RPMI8226 (cell line): ENCODE measurements around the gene S1PR1.
"Not testable (repeated sequence)": the region's sequence is repeated elsewhere in the genome, so short reads cannot be mapped to it uniquely, and the experiment has no call there.

ENCODE experiments used
- DNase-seq: peaks from one replicate; pipeline ENCODE4 v3.0.0-alpha.2; 2015

Gene S1PR1

GRCh38 chr1:101220906-101221305 is 15.9 kb upstream of the S1PR1 start:
- no peak for DNase-seq

- DNase-seq = no peak
Measured at GRCh38 chr1:101221945-101222429, 14.8 kb upstream of the S1PR1 start.

- DNase-seq = no peak
Measured at GRCh38 chr1:101227837-101228236, 9.0 kb upstream of the S1PR1 start.

DNA sequence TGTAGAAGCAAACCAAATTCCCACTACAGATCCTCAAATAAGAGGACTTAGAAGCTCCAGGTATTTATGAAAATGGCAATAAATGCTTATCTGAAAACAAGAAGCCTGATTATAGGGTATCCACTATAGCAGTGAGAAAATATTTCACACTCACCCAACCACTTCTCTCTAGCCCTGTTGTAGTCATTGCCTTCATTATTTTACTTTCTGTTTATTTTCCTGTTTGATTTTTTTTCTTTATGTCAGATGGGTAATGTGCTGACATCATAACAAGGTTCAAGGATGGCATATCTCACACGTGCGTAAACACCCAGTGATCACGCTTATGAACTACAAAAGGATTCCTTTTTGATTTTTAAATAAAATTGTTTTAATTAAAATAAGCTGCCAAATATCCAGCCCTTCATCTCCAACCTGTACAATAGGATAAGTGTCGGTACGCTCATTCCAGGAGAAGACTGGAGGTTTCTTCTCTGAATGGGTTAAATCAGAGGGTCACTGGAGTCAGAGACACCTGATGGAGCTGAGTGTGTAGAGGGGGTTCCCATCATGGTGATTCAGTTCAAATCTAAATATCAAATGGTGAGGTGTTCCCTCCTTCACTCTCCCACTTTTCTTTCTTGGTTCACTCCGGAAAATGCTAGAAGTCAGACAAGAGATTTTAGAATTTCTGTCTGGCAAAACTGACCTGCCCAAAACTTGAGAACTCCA is 8.2 kb upstream of the S1PR1 start:
- DNase-seq = no peak

DNA sequence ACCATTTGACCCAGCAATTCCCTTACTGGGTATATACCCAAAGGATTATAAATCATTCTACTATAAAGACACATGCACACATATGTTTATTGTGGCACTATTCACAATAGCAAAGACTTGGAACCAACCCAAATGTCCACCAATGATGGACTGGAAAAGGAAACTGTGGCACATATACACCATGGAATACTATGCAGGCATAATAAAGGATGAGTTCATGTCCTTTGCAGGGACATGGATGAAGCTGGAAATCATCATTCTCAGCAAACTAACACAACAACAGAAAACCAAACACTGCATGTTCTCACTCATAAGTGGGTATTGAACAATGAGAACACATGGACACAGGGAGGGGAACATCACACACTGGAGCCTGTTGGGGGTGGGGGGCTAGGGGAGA is 4.6 kb upstream of the S1PR1 start:
- DNase-seq = not testable (repeated sequence)

GRCh38 chr1:101233495-101233894 is 3.3 kb upstream of the S1PR1 start:
- no peak for DNase-seq

DNA sequence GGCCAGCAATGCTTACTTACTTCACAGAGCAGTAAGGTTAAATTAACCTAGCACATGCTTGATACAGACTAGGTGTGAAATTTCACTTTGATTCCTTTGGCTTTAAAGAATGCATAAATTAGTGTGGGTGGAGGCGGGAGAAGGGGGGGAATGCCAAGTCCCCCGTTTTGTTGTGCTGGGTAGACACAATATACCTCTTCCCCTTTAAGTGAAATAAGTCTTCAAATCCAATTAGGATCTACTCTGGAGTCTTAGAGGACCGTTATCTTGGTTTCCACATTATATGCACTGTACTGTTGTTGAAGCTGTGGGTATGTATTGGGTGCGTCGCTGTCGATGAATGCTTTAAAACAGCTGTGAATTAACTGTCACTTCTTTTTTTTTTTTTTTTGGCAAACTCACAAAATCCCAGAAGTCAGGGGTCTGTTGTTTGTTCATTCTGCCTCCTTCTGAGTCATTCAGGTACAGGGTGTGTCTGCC is 1.6 kb upstream of the S1PR1 start:
- no peak for DNase-seq

DNA sequence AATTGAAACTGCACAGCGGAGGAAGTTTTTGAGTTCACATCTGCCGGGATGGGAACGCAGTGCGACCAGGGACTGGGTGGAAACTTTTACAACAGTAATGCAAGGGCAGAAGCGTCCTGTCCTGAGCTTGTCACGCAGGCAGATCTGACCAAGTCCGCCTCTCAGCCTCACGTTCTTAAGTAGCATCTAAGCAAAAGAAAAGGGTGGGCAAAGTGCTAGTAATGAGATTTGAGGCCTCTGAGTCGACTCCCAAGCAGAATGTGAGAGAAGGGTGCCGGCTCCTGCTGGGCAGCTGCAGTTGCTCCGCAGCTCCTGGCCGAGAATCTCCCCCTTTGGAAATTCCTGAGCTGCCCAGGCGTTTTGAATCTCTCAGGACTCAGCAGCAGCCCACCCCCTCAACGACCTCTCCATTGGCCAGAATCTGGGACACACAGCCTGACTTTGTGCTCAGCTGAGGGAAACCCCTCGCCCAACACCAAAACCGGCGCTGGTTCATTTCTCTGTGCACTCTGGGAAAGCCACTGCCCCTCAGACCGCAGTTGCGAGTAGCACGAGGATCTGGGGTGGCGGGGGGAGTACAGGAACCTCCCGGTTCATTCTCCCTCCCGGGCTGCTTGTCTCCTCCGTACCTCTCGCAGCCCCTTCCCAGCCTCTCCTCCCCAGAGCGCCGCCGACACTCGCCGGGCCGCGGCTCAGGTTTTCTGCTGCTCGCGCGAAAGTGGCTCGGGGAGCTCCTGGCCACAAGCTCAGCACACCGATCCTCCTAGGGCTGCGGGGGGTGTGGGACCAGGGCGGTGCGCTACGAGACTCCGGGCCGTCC is 913 bp upstream of the S1PR1 start:
- DNase-seq = peak; percentile 72

DNA sequence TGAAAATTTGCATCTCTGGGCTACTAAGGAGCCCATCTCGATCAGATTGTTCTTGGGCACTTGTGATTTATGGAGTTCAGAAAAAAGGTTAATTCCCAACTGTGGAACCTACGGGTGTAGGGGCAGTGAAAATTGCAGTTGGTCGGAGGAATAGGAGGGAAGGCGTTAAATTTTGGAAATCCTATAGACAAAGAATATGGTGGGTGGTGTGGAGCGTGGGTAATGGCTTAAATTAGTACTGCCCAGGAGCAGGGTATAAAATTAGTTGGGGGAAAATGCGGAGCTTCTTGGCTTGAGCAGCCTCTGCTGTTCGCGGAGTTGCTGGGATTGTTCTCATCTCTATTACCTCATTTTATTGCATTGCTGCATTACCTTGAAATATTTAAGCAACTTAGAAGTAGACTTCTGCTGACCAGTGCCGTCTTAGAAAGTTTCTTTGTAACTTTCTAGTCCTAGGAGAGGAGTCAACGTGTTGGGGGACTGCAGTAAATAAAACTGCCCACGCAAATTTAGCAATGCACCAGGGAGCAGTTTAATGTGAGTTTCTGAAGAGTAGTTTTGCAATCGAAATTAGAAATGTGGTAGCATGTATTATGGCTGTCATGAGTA is 514 bp downstream of the S1PR1 start:
- DNase-seq = peak; percentile 34

DNA sequence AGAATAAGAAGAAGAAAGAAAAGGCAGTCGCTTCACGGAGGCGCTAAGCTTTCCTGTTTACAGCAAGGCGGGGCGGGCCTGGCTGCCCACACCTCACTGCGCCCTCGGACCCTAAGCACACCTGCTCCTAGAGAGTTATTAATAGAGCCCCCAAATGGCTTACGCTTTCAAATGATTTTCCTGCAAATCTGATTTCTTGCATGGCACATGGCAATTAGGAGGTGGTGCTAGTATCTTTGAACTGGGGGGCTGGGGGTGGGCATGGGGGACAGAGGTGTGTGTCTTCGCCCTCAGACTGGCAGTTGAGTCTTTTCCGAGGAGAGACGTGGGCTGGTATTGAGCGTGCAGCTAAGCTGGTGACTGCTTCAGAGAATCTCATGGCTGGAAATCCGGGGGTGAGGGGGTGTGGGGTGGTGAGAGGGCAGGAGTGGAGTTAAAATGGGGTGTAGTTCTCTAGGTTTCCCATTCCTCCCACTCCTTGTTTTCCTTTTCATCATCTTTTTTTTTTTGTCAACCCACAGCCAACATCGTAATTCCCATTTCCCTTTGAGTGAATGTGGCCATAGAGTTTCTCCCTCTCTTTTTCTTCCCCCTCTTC is 1.3 kb downstream of the S1PR1 start:
- peak; percentile 48 for DNase-seq

- DNase-seq = peak; percentile 69
Measured at GRCh38 chr1:101238681-101239094, 1.9 kb downstream of the S1PR1 start.

DNA sequence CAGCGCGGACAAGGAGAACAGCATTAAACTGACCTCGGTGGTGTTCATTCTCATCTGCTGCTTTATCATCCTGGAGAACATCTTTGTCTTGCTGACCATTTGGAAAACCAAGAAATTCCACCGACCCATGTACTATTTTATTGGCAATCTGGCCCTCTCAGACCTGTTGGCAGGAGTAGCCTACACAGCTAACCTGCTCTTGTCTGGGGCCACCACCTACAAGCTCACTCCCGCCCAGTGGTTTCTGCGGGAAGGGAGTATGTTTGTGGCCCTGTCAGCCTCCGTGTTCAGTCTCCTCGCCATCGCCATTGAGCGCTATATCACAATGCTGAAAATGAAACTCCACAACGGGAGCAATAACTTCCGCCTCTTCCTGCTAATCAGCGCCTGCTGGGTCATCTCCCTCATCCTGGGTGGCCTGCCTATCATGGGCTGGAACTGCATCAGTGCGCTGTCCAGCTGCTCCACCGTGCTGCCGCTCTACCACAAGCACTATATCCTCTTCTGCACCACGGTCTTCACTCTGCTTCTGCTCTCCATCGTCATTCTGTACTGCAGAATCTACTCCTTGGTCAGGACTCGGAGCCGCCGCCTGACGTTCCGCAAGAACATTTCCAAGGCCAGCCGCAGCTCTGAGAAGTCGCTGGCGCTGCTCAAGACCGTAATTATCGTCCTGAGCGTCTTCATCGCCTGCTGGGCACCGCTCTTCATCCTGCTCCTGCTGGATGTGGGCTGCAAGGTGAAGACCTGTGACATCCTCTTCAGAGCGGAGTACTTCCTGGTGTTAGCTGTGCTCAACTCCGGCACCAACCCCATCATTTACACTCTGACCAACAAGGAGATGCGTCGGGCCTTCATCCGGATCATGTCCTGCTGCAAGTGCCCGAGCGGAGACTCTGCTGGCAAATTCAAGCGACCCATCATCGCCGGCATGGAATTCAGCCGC is 2.5 kb downstream of the S1PR1 start:
- DNase-seq = no peak

GRCh38 chr1:101240041-101240430 is 3.2 kb downstream of the S1PR1 start:
- no peak for DNase-seq

GRCh38 chr1:101241485-101242225 is 4.8 kb downstream of the S1PR1 start:
- DNase-seq = no peak

DNA sequence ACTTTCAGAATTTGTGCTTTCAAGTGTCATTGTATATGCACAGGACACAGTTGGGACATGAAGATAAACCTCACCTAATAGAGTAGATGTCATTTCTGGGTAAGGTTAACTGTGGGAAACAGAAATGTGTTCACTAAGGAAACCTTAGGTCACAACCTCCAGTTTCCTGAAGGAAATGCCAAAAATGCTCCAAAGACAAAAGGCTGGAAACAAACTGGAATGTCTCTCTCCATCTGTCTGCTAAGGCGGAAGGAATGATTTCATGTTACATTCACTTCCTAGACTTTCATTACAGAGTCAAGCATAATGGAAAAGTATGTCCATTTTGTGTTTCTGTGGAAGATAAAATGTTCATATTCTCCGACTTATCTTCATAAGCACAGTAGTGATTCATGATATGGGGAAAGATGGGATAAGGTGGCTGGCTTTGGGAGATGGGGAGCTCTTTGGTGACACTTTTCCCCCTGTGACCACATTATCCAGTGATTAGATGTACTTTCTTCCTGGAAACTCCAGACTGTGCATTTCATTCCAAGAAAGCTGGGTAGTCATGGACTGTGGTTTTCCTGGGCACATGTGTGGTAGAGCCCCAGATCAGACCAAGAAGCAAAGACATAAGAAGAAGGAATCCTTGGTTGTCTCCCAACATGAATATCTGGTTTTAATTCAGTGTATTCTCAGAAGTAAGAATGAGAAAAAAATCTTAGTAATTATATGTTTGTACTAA is 5.7 kb downstream of the S1PR1 start:
- no peak for DNase-seq

DNA sequence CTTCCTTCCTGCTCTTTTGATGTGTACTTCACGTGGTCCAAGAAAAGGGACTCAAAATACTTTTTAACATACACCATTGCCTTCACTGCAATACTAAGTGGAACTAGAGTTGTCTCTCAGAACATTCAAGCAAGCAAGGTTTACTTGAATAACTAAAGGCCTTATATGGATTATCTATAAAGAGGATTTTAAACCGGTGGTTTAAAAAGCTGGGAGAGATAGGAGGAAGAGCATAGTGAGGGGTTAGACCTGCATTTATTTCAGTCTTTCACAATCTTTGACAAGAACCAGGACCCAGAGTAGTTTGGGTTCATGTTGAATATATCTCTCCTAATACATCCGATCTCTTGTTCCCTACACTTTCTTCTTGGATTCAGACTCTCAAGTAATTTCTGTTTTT is 6.9 kb downstream of the S1PR1 start:
- no peak for DNase-seq

- DNase-seq = no peak
Measured at GRCh38 chr1:101244842-101245241, 8.0 kb downstream of the S1PR1 start.

DNA sequence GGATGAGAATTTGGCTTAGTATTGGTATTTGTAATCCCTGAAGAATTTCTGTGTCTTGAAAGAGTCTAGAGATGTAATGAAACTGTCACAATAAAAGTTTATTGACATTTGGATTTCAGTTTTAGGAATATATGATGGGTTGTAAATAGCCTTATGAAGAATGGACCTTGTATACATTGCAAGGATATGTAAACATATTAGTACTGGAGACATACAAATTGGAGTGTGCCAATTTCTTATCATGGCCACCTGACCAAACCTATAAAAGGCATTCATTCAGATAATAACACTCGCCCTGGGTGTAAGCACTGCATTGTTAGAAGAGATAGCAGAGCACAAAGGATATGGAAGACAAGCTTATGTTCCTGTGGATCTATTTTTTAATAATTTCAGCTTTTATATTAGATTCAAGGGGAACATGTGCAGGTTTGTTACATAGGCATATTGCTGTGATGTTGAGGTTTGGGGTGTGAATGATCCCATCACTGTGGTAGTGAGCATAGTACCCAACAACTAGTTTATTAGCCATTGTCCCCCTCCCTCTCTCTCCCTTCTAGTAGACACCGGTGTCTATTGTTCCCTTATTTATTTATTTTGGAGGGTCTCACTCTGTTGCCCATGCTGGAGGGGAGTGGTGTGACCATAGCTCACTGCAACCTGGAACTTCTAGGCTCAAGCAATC is 8.6 kb downstream of the S1PR1 start:
- DNase-seq = no peak

DNA sequence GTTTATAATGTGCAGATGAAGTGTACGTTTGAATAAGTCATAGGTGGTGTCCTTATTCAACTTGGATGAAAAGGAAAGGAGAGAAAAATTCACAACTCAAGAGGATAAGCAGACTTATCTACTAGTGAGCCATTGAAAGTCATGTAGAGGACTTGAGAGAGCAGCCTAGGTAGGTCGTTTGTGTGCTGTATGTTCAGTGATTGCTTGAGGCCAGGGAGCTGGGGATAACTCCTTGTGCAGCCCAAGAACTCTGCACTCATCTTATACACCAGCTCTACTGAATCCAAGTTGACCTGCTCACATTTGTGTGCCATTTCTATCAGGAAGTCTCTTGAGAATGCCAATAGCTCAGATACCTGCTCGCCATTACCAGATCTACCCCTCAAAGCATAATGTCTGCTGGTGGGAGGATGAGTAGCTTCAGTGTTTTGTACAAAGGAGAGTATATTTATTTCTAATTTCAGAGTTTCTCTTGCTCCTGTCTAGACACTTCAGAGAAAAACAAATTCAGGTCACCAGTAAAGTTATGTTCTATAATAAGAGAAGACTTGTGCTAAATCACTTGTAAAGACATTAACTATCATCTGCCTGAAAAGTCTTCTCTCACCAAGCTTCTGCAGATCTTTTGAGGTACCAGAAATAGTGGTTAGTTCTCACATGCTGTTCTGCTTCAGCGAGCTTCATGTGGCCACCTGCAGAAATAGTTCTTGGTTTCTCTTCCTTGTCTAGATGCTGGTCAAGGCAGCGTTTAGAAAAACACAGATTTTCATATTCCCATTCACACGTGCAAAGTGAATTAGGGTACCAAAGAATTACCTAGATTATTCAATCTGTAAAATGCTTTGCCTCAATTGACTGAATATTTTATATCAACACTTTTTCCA is 10.8 kb downstream of the S1PR1 start:
- peak; percentile 51 for DNase-seq
